Breast epithelium (tissue), 4 donors: ENCODE results near the gene KDM6B. TPM values are rescaled to one million over a fixed set of nuclear protein-coding genes. Genes with fewer than 3 reads are reported as not detected.

Experiments
- DNase-seq, 2 donors: peaks; one replicate each; pipeline ENCODE4 v3.0.0-alpha.2; 2019; ENCODE audit warnings: low spot score in 2 of 2
- H3K27ac ChIP-seq, 2 donors: fragments of 200-600 bp; sonication (generic) in 1 of 2; one replicate each; pipeline ENCODE4 v1.5.1; 2016 to 2019; ENCODE audit warnings: mild to moderate bottlenecking in 1 of 2
- H3K27me3 ChIP-seq, 2 donors: fragments of 200-600 bp; sonication (generic) in 1 of 2; one replicate each; pipeline versions ENCODE4 v1.5.1 to v1.6.0; 2017 to 2019; ENCODE audit warnings: control low read depth in 1 of 2, mild to moderate bottlenecking in 1 of 2
- H3K36me3 ChIP-seq: fragments of 200-600 bp; one replicate; pipeline ENCODE4 v1.5.1; 2019
- H3K4me1 ChIP-seq, 2 donors: fragments of 200-600 bp; sonication (generic); one replicate each; pipeline ENCODE4 v1.5.1; 2016 to 2019; ENCODE audit warnings: control low read depth in 1 of 2
- H3K4me3 ChIP-seq, 3 donors: fragments of 200-600 bp; sonication (generic); 1 replicate in 2 of 3; 2 replicates in 1 of 3; pipeline ENCODE4 v1.5.1; 2016 to 2019; ENCODE audit warnings: mild to moderate bottlenecking in 3 of 3, moderate library complexity in 2 of 3
- H3K9me3 ChIP-seq, 2 donors: fragments of 200-600 bp; sonication (generic) in 1 of 2; one replicate each; pipeline ENCODE4 v1.5.1; 2016 to 2019; ENCODE audit warnings: control low read depth in 1 of 2
- POLR2A ChIP-seq: fragments of 450-650 bp; IDR thresholded peaks from one replicate; pipeline ENCODE4 v1.6.1; 2016; ENCODE audit warnings: antibody characterized with exemption, mild to moderate bottlenecking, moderate library complexity
- POLR2AphosphoS5 ChIP-seq, 3 donors: sonication (generic); formaldehyde crosslinking; IDR thresholded peaks; one replicate each; pipeline ENCODE4 v1.6.1; 2017; ENCODE audit warnings: antibody characterized with exemption in 3 of 3
- intact Hi-C: fragments of 100-400 bp; cut with DNase I; formaldehyde crosslinking; loops from one replicate; pipeline ENCODE4 v1.15.1; 2023; ENCODE audit warnings: low total_unique reads
- total RNA-seq, 3 donors: library from RNA; depleted of rRNA; stranded (reverse); fragments of >200 nt; gene quantifications; one replicate each; pipeline ENCODE4 v1.1.0, GENCODE V29; 2016
- TF ChIP-seq, protein P1 (sequence below), 3 donors: fragments of 450-650 bp; IDR thresholded peaks; one replicate each; pipeline ENCODE4 v1.5.1; 2016 to 2017; ENCODE audit warnings: antibody characterized with exemption in 3 of 3, mild to moderate bottlenecking in 3 of 3, moderate library complexity in 3 of 3

The KDM6B gene
- total RNA-seq, 3 donors from 2014 or later: 6.4 to 89.7 (median 10.5) TPM

DNA sequence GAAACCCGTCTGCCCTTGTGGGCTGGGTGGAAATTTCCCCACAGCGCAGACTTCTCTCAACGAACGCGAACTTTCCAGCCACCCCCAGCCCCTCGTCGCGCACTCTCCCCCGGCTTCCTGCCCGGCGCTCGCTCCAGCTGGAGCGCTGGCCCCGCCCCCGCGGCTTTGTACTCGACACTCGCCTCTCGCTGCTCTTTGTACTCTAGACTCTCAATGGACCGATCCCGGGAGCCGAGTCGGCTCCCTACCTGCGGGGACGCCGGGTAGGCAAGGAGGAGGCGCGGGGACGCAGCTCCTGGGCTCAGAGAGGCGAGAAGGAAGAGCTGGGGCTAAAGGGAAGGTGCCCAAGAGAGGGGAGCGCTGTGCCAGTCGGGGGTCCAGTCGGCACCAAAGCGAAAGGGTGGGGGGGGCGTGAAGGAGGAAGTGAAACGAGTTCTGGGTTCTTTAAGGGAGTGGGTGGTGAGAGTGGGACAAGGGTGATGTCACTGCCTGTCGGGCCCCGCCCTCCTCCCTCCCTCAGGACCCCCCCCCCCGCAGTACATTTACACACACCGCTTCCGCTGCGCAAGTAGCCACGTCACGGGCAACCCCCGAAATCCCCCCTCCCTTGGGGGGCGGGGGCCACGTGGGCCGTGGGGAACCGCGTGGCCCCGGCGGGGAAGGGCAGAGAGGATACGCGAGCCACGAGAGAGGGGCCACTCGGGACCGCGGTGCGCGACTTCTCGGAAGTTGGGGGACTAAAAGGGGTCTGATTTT lies 9.7 kb downstream of the KDM6B start:
- TF ChIP-seq, protein P1, sequence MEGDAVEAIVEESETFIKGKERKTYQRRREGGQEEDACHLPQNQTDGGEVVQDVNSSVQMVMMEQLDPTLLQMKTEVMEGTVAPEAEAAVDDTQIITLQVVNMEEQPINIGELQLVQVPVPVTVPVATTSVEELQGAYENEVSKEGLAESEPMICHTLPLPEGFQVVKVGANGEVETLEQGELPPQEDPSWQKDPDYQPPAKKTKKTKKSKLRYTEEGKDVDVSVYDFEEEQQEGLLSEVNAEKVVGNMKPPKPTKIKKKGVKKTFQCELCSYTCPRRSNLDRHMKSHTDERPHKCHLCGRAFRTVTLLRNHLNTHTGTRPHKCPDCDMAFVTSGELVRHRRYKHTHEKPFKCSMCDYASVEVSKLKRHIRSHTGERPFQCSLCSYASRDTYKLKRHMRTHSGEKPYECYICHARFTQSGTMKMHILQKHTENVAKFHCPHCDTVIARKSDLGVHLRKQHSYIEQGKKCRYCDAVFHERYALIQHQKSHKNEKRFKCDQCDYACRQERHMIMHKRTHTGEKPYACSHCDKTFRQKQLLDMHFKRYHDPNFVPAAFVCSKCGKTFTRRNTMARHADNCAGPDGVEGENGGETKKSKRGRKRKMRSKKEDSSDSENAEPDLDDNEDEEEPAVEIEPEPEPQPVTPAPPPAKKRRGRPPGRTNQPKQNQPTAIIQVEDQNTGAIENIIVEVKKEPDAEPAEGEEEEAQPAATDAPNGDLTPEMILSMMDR (IDR thresholded peaks at IDR 0.05): peak in 1 of 3 donors; percentile 0
- TF ChIP-seq POLR2AphosphoS5 (IDR thresholded peaks at IDR 0.05) (peak in 2 of 3 donors; percentile 59 to 65), POLR2A (no peak)
- Histone ChIP-seq H3K36me3 (no peaks in the 10 kb centered on the region), H3K9me3 (no peaks in the 10 kb centered on the region), H3K27me3 (no peaks in the 10 kb centered on the region), H3K4me3 (peak overlapping the region; percentile 55 to 88 (median 68)), H3K4me1 (peaks cover 11 to 25% of the 10 kb centered on the region in 2 donors), H3K27ac (peak overlapping the region; percentile 96 to 98)
- peak; percentile 79 to 82 for DNase-seq
- intact Hi-C loops: no loop called here

DNA sequence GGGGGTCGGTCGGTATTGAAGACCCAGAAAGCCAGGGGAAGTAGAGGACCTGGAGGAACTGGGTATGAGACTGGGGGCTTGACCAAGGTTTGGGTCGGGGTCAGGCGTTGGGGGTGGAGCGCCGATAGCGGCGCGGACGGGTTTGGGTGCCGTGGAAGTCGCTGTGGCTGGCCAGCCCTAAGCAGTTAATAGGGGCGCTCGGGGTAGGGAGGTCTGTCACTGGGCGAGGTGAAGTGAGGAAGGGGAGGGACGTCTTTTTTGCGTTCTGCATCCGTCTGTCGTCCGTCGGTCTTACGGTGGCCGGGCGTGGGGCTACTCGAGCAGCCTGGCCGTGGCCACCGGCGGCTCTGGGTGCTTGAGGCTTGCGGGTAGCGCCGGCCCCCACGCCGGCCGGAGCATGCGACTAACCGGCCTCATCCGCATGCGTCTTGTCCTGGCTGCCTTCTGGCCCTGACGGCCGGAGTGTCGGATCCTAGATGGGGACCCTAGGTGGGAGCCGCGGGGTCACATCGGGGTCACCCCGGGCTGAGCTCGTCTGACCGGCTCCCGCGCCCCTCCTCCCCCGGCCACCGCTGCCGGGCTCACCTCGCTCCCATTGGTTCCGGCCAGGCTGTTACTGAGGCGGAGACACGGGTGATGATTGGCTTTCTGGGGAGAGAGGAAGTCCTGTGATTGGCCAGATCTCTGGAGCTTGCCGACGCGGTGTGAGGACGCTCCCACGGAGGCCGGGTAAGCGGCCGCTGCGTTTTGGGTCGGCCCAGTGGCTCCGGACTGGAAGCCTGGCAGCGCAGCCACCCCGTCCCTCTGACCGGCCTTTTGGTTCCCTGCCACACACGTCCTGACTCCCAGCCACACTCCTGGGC lies 10.5 kb downstream of the KDM6B start:
- Histone ChIP-seq H3K4me1 (peaks cover 4 to 17% of the 10 kb centered on the region in 2 donors), H3K4me3 (peak overlapping the region; percentile 55 to 88 (median 68)), H3K27ac (peak overlapping the region; percentile 96 to 98), H3K9me3 (no peaks in the 10 kb centered on the region), H3K36me3 (no peaks in the 10 kb centered on the region), H3K27me3 (no peaks in the 10 kb centered on the region)
- intact Hi-C loops: no loop called here
- TF ChIP-seq POLR2A: peak; percentile 57
- TF ChIP-seq, protein P1 (IDR thresholded peaks at IDR 0.05): no peak
- peak; percentile 66 to 89 (median 78) for TF ChIP-seq POLR2AphosphoS5 (IDR thresholded peaks at IDR 0.05)
- DNase-seq: peak; percentile 91

- intact Hi-C loops: no loop called here
- Histone ChIP-seq H3K9me3 (no peaks in the 10 kb centered on the region), H3K27ac (peak overlapping the region; percentile 96 to 98), H3K27me3 (no peaks in the 10 kb centered on the region), H3K4me3 (peak overlapping the region; percentile 55 to 88 (median 68)), H3K4me1 (peaks cover 4 to 15% of the 10 kb centered on the region in 2 donors), H3K36me3 (no peaks in the 10 kb centered on the region)
- TF ChIP-seq, protein P1 (IDR thresholded peaks at IDR 0.05): no peak
- TF ChIP-seq POLR2AphosphoS5 (IDR thresholded peaks at IDR 0.05) (no peak), POLR2A (no peak)
- DNase-seq: peak in 1 of 2 donors; percentile 47
Measured at GRCh38 chr17:7845359-7846062, 11.5 kb downstream of the KDM6B start.

- H3K27me3 ChIP-seq: no peaks in the 10 kb centered on the region
- H3K4me3 ChIP-seq: no peak overlapping the region
- H3K4me1 ChIP-seq: peaks cover 4 to 9% of the 10 kb centered on the region in 2 donors
- intact Hi-C loops: no loop called here
- DNase-seq: peak in 1 of 2 donors; percentile 46
- H3K27ac ChIP-seq: no peak overlapping the region
- H3K36me3 ChIP-seq: no peaks in the 10 kb centered on the region
- no peak for TF ChIP-seq POLR2A
- TF ChIP-seq POLR2AphosphoS5 (IDR thresholded peaks at IDR 0.05): no peak
- TF ChIP-seq, protein P1 (IDR thresholded peaks at IDR 0.05): no peak
- no peaks in the 10 kb centered on the region for H3K9me3 ChIP-seq
Measured at GRCh38 chr17:7846063-7846735, 12.2 kb downstream of the KDM6B start.
